Mucosa of rectum (tissue), 2 donors: ENCODE data around the gene TMEM11.

Source experiments
- H3K27ac ChIP-seq, 2 donors: one replicate each; pipeline ENCODE4 v1.7.0; 2013; ENCODE audit warnings: inconsistent platforms in 2 of 2, low read depth in 2 of 2, low read length in 2 of 2
- H3K27me3 ChIP-seq, 2 donors: one replicate each; pipeline ENCODE4 v1.7.0; 2013; ENCODE audit warnings: low read length in 2 of 2; ENCODE audit not compliant: control insufficient read depth in 2 of 2, insufficient read depth in 2 of 2
- H3K36me3 ChIP-seq, 2 donors: one replicate each; pipeline ENCODE4 v1.7.0; 2013; ENCODE audit warnings: low read length in 2 of 2; ENCODE audit not compliant: control insufficient read depth in 2 of 2, insufficient read depth in 2 of 2
- H3K4me1 ChIP-seq, 2 donors: one replicate each; pipeline ENCODE4 v1.7.0; 2013; ENCODE audit warnings: low read length in 2 of 2, mild to moderate bottlenecking in 1 of 2; ENCODE audit not compliant: control insufficient read depth in 2 of 2, insufficient read depth in 2 of 2
- H3K4me3 ChIP-seq, 2 donors: one replicate each; pipeline ENCODE4 v1.7.0; 2013; ENCODE audit warnings: low read length in 2 of 2
- H3K9ac ChIP-seq, 2 donors: one replicate each; pipeline ENCODE4 v1.7.0; 2013; ENCODE audit warnings: low read length in 2 of 2, low read depth in 1 of 2, mild to moderate bottlenecking in 1 of 2
- H3K9me3 ChIP-seq, 2 donors: one replicate each; pipeline ENCODE4 v1.7.0; 2013; ENCODE audit warnings: low read length in 2 of 2; ENCODE audit not compliant: control insufficient read depth in 2 of 2
- donor health status: healthy.
- donor health status: Normal muscosa, but diverticular disease.

Gene TMEM11

DNA sequence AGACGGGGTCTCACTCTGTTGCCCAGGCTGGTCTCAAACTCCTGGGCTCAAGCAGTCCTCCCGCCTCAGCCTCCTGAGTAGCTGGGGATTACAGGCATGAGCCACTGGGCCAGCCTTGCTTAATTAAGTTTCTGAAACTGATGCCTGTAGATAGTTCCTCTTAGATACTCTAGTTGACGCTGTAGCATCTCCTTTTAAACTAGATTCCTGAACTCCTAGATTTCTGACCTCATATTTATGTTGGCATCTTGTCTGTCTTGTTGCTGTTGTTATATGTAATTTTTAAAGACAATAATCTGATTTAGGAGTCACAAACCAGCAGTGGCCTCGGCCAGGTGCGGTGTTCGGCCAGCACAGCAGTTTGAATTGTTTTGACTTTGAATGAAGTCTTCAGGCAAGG is 49.7 kb downstream of the TMEM11 start:
- H3K36me3 ChIP-seq: peaks cover 0 to 2% of the 10 kb centered on the region in 2 donors
- H3K27ac ChIP-seq: no peak overlapping the region
- no peaks in the 10 kb centered on the region for H3K27me3 ChIP-seq
- no peak overlapping the region for H3K4me3 ChIP-seq
- peaks cover 2 to 4% of the 10 kb centered on the region in 2 donors for H3K4me1 ChIP-seq
- H3K9ac ChIP-seq: no peak overlapping the region
- H3K9me3 ChIP-seq: no peaks in the 10 kb centered on the region

DNA sequence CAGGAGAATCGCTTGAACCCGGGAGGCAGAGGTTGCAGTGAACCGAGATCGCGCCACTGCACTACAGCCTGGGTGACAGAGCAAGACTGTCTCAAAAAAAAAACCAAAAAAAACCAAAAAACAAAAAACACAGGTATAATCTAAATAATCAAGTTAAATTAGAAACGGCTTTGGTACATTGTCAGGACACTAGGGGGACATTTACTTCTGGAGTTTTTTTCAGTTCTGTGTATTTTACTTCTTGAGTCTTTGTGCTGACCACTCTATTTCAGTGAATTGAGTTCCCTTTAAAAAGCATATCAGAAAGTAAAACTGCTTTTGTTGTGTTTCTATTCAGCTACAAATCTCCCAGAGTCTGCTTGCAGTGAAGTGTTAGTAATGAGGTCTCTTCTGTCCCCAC is 50.9 kb downstream of the TMEM11 start:
- H3K27me3 ChIP-seq: no peaks in the 10 kb centered on the region
- peaks cover 0 to 2% of the 10 kb centered on the region in 2 donors for H3K36me3 ChIP-seq
- H3K27ac ChIP-seq: no peak overlapping the region
- H3K9ac ChIP-seq: no peak overlapping the region
- no peak overlapping the region for H3K4me3 ChIP-seq
- H3K9me3 ChIP-seq: no peaks in the 10 kb centered on the region
- peaks cover 2 to 4% of the 10 kb centered on the region in 2 donors for H3K4me1 ChIP-seq

DNA sequence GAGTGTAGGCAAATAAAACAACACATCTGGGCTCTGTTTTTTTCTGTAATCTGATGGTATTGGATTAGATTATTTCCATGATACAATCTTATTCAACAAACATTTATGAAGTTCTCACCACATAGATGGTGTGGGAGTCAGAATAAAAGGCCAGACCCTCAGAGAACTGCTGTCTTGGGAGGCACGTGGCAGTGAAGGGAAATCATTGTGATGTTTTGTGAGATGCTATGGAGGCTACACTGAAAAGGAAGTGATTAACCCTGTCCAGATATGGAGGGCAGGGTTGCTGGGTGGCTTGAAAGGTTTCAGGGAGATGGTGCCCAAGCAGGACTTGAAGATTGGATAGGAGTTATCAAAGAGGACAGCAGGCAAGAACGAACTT is 51.6 kb downstream of the TMEM11 start:
- Histone ChIP-seq H3K36me3 (peaks cover 0 to 2% of the 10 kb centered on the region in 2 donors), H3K4me1 (peaks cover 2 to 4% of the 10 kb centered on the region in 2 donors), H3K27ac (peak overlapping the region; percentile 32 to 60), H3K4me3 (no peak overlapping the region), H3K9me3 (no peaks in the 10 kb centered on the region), H3K9ac (no peak overlapping the region), H3K27me3 (no peaks in the 10 kb centered on the region)

DNA sequence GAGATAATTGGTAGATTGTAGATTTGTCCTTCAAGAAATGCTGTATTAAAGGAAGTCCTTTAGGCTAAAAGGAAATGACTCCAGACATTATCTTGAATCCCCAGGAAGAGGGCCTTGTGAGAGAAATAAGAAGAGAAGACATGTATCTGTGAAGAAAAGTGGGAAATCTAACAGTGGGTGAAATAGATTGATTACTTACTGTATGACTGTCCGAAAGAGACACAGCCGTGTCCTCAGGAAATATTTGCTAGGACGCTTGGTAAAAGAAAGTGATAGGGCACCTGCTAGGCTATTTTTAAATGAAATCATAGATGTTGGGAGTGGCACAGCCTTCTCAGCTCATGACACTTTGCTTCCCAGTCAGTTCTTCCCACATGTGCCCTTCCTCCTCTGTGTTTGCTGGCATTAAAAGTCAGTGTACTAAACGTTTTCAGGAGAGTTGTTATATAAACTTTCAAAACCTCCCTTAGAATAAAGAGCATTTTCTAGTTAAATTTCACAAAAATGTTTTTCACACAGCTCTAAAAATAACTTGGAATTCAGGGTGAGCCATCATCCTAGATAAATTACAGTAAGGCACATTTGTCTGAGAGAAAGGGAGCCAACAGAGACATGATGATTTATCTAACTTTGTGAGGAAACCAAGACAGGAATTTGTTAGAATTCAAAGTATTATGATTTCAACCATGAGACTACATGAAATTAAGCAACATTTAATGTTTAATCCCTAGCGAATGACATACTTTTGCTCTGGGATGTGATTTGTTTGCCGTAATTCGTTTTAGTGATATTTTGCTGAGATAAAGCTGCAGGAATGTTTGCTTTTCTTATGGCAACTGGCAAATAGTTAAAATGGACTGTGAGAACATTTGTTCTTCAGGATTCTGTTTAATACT is 52.2 kb downstream of the TMEM11 start:
- H3K4me3 ChIP-seq: no peak overlapping the region
- peaks cover 2 to 4% of the 10 kb centered on the region in 2 donors for H3K4me1 ChIP-seq
- peak overlapping the region; percentile 32 to 60 for H3K27ac ChIP-seq

DNA sequence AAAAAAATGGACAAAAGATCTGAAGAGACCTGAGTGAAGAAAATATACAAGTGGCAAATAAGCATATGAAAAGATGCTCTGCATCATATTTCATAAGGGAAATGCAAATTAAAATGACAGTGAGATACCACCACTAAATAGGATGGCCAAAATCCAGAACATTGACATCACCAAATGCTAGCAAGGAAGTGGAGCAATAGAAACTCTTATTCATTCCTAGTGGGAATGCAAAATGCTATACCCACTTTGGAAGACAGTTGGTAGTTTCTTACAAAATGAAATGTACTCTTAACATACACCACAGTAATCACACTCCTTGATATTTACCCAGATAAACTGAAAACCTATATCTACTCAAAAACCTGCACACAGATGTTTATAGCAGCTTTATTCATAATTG is 53.6 kb downstream of the TMEM11 start:
- H3K4me3 ChIP-seq: no peak overlapping the region
- no peaks in the 10 kb centered on the region for H3K27me3 ChIP-seq
- H3K9ac ChIP-seq: no peak overlapping the region
- no peaks in the 10 kb centered on the region for H3K36me3 ChIP-seq
- no peak overlapping the region for H3K27ac ChIP-seq
- no peaks in the 10 kb centered on the region for H3K4me1 ChIP-seq
- H3K9me3 ChIP-seq: no peaks in the 10 kb centered on the region

More for the DNA sequence above, 52.2 kb downstream of the TMEM11 start:
- H3K9ac ChIP-seq: no peak overlapping the region
- no peaks in the 10 kb centered on the region for H3K27me3 ChIP-seq
- H3K36me3 ChIP-seq: peaks cover 0 to 2% of the 10 kb centered on the region in 2 donors
- H3K9me3 ChIP-seq: no peaks in the 10 kb centered on the region

DNA sequence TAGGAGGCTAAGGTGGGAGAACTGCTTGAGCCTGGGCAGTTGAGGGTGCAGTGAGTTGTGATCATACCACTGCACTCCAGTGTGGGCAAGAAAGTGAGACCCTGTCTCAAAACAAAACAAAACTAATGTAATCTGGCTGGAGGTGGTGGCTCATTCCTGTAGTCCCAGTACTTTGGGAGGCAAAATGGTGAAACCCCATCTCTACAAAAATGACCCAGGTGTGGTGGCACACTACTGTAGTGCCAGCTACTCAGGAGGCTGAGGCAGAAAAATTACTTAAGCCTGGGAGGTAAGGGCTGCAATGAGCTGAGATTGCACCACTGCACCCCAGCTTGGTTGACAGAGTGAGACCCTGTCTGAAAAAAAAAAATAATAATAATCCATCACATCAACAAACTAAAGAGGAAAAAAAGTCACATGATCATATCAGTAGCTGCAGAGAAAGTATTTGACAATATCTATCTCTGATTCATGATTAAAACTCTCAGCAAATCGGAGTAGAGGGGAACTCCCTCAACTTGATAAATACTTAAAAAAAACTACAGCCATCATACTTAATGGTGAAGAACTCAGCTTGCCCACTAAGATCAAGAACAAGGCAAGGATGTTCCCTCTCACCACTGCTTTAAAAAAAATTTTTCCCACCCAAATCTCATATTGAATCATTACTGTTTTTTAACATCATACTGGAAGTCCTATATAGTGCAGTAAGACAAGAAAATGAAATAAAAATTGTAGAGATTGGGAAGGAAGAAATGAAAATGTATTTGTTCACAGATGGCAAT is 56.2 kb downstream of the TMEM11 start:
- H3K4me3 ChIP-seq: no peak overlapping the region
- no peak overlapping the region for H3K27ac ChIP-seq
- no peaks in the 10 kb centered on the region for H3K36me3 ChIP-seq
- H3K4me1 ChIP-seq: no peaks in the 10 kb centered on the region
- H3K9ac ChIP-seq: no peak overlapping the region
- H3K27me3 ChIP-seq: no peaks in the 10 kb centered on the region
- no peaks in the 10 kb centered on the region for H3K9me3 ChIP-seq

DNA sequence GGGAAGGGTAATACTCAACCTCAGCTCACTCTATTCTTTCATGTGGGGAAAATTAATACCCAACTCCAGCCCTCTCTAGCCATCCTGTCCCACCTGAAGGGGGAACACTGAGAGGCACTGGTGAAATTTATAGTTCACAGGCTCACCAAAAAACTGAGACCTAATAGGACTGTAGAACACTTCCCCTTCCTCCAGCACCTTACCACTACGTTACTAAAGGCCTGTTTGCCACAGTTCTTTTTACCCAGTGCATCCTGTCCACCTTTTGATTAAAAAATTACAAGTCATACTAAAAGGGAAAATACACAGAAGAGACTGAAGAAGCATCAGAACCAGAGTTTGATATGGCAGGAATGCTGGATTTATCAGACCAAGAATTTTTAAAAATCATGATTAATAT is 61.2 kb downstream of the TMEM11 start:
- H3K36me3 ChIP-seq: no peaks in the 10 kb centered on the region
- peaks cover 0 to 4% of the 10 kb centered on the region in 2 donors for H3K9me3 ChIP-seq
- H3K9ac ChIP-seq: no peak overlapping the region
- no peak overlapping the region for H3K4me3 ChIP-seq
- H3K27me3 ChIP-seq: no peaks in the 10 kb centered on the region
- H3K27ac ChIP-seq: no peak overlapping the region
- H3K4me1 ChIP-seq: no peaks in the 10 kb centered on the region

DNA sequence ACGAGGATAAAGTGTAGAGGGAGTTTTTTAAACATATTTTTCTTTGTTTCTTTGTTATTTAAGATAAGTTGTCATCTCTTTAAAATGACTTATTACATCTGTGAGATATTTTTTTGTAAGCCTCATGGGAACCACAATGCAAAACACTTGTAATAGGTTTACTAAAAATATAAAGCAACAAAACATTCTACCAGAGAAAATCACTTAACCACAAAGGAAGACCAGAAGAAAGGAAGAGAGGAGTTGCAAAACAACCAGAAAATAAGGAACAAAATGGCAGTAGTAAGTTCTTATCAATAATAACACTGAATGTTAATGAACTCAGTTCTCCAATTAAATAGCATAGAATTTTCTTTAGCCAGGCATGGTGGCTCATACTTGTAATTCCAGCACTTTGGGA is 64.3 kb downstream of the TMEM11 start:
- Histone ChIP-seq H3K4me3 (no peak overlapping the region), H3K36me3 (no peaks in the 10 kb centered on the region), H3K9ac (no peak overlapping the region), H3K27ac (no peak overlapping the region), H3K27me3 (no peaks in the 10 kb centered on the region), H3K9me3 (peaks cover 0 to 4% of the 10 kb centered on the region in 2 donors), H3K4me1 (no peaks in the 10 kb centered on the region)
